Mesodermal cell (in vitro differentiated cells): ENCODE data around the gene C5AR1.

ENCODE experiments used
- H3K27ac ChIP-seq: 2 replicates; pipeline ENCODE4 v1.7.0; 2013; ENCODE audit warnings: mild to moderate bottlenecking, low read depth, low read length, moderate library complexity; ENCODE audit not compliant: severe bottlenecking
- H3K36me3 ChIP-seq: 2 replicates; pipeline ENCODE4 v1.7.1; 2013; ENCODE audit warnings: mild to moderate bottlenecking, low read length, moderate library complexity; ENCODE audit not compliant: control insufficient read depth, insufficient read depth
- H3K4me1 ChIP-seq: one replicate; pipeline ENCODE4 v1.7.1; 2013; ENCODE audit warnings: mild to moderate bottlenecking, low read length; ENCODE audit not compliant: insufficient read depth, control insufficient read depth, poor library complexity, severe bottlenecking
- H3K4me3 ChIP-seq: 2 replicates; pipeline ENCODE4 v1.7.0; 2013; ENCODE audit warnings: low read length, control low read depth, mild to moderate bottlenecking; ENCODE audit not compliant: insufficient read depth, poor library complexity, severe bottlenecking; ENCODE audit errors: extremely low read depth
- H3K9me3 ChIP-seq: 2 replicates; pipeline ENCODE4 v1.7.1; 2013; ENCODE audit warnings: mild to moderate bottlenecking, low read length, moderate library complexity; ENCODE audit not compliant: control insufficient read depth
- WGBS, 2 experiments: methylation state at CpG; one replicate each; pipeline ENCODE4 v1.1.5; 2013; ENCODE audit warnings: missing lambda C conversion rate in 2 of 2; ENCODE audit not compliant: insufficient coverage in 2 of 2; 5-methylcytosine and 5-hydroxymethylcytosine counted together

C5AR1 gene

GRCh38 chr19:47313754-47314295, 4.2 kb downstream of the C5AR1 start:
- Histone ChIP-seq H3K4me1 (no peaks in the 10 kb centered on the region), H3K27ac (no peak overlapping the region), H3K9me3 (no peaks in the 10 kb centered on the region), H3K4me3 (no peak overlapping the region), H3K36me3 (no peaks in the 10 kb centered on the region)
- WGBS, 2 experiments, result 95 to 100% methylated on average over 4 to 9 of the region's 10 CpGs

GRCh38 chr19:47315125-47315821, 5.6 kb downstream of the C5AR1 start:
- 43% methylated on average over 10 to 11 of the region's 12 CpGs for WGBS, 2 experiments
- H3K4me3 ChIP-seq, result no peak overlapping the region
- no peaks in the 10 kb centered on the region for H3K4me1 ChIP-seq
- no peaks in the 10 kb centered on the region for H3K9me3 ChIP-seq
- no peak overlapping the region for H3K27ac ChIP-seq
- no peaks in the 10 kb centered on the region for H3K36me3 ChIP-seq

DNA sequence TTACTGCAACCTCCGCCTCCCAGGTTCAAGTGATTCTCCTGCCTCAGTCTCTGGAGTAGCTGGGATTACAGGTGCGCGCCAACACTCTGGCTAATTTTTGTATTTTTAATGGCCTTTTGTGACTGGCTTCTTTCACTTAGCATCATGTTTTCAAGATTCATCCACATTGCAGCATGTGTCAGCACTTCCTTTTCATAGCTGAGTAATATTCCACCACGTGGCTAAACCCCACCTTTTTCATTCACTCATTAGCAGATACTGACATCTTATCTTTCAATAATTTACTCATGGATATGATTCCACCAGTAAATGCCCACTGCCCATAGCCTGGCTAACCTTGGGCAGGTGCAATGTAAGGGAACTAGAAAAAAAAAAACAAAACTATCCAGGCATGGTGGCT, 6.9 kb downstream of the C5AR1 start:
- Histone ChIP-seq H3K4me3 (no peak overlapping the region), H3K27ac (no peak overlapping the region), H3K4me1 (no peaks in the 10 kb centered on the region), H3K9me3 (peaks cover 1% of the 10 kb centered on the region), H3K36me3 (no peaks in the 10 kb centered on the region)
- 95 to 100% methylated on average over 2 of the region's 4 CpGs for WGBS, 2 experiments

- Histone ChIP-seq H3K27ac (no peak overlapping the region), H3K36me3 (no peaks in the 10 kb centered on the region), H3K4me1 (peaks cover 5% of the 10 kb centered on the region), H3K9me3 (peaks cover 3% of the 10 kb centered on the region), H3K4me3 (no peak overlapping the region)
- 95 to 97% methylated on average over 41 to 44 of the region's 46 CpGs for WGBS, 2 experiments
These were observed 10.5 kb downstream of the C5AR1 start for GRCh38 chr19:47319923-47320871.

DNA sequence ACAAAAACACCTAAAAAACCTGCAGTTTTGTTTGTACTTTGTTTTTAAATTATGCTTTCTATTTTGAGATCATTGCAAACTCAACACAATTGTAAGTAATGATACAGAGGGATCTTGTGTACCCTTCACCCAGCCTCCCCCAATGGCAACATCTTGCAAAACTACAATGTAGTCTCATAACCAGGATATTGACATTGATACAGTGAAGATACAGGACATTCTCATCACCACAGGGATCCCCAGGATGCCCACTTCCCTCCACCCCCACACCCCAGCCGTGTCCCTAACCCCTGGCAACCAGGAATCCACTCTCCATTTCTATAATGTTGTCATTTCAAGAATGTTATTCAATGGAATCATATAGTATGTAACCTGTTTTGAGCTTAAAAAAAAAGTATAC, 12.0 kb downstream of the C5AR1 start:
- Histone ChIP-seq H3K4me1 (peaks cover 5% of the 10 kb centered on the region), H3K27ac (no peak overlapping the region), H3K36me3 (no peaks in the 10 kb centered on the region), H3K4me3 (no peak overlapping the region), H3K9me3 (peaks cover 3% of the 10 kb centered on the region)
- no CpG with 5 or more reads among the region's 1 CpG for WGBS, 2 experiments

GRCh38 chr19:47322058-47322457, 12.4 kb downstream of the C5AR1 start:
- Histone ChIP-seq H3K36me3 (no peaks in the 10 kb centered on the region), H3K4me3 (no peak overlapping the region), H3K9me3 (peaks cover 3% of the 10 kb centered on the region), H3K4me1 (peaks cover 5% of the 10 kb centered on the region), H3K27ac (no peak overlapping the region)
- 90 to 100% methylated on average over 1 to 2 of the region's 2 CpGs for WGBS, 2 experiments

- Histone ChIP-seq H3K4me3 (no peak overlapping the region), H3K4me1 (peaks cover 5% of the 10 kb centered on the region), H3K9me3 (peaks cover 3% of the 10 kb centered on the region), H3K36me3 (no peaks in the 10 kb centered on the region), H3K27ac (no peak overlapping the region)
- 90 to 96% methylated on average over 6 to 7 of the region's 8 CpGs for WGBS, 2 experiments
These were observed 13.7 kb downstream of the C5AR1 start for GRCh38 chr19:47323409-47323808.

- Histone ChIP-seq H3K9me3 (peaks cover 3% of the 10 kb centered on the region), H3K4me1 (peaks cover 5% of the 10 kb centered on the region), H3K4me3 (no peak overlapping the region), H3K36me3 (no peaks in the 10 kb centered on the region), H3K27ac (no peak overlapping the region)
- WGBS, 2 experiments, result 90 to 96% methylated on average over 12 of the region's 12 CpGs
These were observed 14.2 kb downstream of the C5AR1 start for GRCh38 chr19:47323872-47324271.

- Histone ChIP-seq H3K36me3 (no peaks in the 10 kb centered on the region), H3K4me1 (peaks cover 5% of the 10 kb centered on the region), H3K9me3 (peaks cover 3% of the 10 kb centered on the region), H3K27ac (peak overlapping the region; percentile 29), H3K4me3 (no peak overlapping the region)
- 70 to 91% methylated on average over 4 to 9 of the region's 9 CpGs for WGBS, 2 experiments
These were observed 14.8 kb downstream of the C5AR1 start for GRCh38 chr19:47324502-47324901.

- WGBS, 2 experiments, result 93 to 95% methylated on average over 6 to 7 of the region's 9 CpGs
These were observed 20.8 kb downstream of the C5AR1 start for GRCh38 chr19:47330466-47330869.

More at GRCh38 chr19:47330466-47330869, 20.8 kb downstream of the C5AR1 start:
- Histone ChIP-seq H3K27ac (peak overlapping the region; percentile 39), H3K4me3 (no peak overlapping the region), H3K4me1 (peaks cover 5% of the 10 kb centered on the region), H3K36me3 (no peaks in the 10 kb centered on the region), H3K9me3 (no peaks in the 10 kb centered on the region)
